T-helper 1 cell (primary cell): ENCODE results near the gene SREBF2.
"Not testable (repeated sequence)": the region's sequence is repeated elsewhere in the genome, so short reads cannot be mapped to it uniquely, and the experiment has no call there.

ENCODE experiments used
- DNase-seq, 5 donors: peaks; one replicate each; pipeline ENCODE4 v3.0.0-alpha.2; 2012 to 2020

Gene SREBF2

DNA sequence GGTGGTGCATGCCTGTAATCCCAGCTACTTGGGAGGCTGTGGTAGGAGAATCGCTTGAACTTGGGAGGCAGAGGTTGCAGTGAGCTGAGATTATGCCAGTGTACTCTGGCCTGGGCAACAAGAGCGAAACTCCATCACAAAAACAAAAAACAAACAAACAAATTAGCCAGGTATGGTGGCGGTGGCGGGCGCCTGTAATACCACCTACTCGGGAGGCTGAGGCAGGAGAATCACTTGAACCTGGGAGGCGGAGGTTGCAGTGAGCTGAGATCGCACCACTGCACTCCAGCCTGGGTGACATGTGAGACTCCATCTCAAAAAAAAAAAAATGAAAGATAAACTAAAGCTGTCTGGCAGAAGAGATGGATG is 116.0 kb downstream of the SREBF2 start:
- not testable (repeated sequence) for DNase-seq

DNA sequence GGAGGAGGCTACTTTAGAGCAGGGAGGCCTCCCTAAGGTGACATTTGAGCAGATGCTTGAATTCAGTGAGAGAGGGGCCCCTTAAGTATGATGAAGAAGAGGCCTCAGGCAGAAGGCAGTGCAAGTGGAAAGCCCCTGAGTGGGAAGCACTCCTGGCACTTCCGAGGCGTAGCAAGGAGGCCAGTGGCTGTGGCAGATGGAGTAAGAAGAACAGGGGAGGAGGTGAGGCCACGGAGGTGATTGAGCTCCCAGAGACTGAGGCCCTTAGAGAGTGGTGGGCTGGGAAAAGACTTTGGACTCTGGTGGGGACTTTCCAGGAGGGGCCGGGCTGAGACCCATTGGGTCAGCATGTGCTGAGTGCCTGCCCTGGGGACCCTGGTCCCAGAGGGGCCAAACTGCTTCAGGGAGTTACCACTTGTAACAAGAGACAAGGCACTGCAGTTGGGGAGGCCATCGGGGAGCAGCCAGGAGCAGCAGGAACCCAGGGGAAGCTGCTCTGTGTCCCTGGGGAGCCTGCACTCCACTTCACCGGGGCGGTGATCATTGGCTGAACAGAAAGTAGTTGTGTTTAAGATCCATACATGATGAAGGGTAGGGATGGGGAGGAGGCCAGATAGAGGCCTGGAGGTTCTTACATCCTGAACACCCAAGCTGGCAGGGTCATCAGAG is 116.5 kb downstream of the SREBF2 start:
- no peak for DNase-seq

GRCh38 chr22:41951898-41952474 is 119.1 kb downstream of the SREBF2 start, which contains the start of gene SMIM45:
SMIM45 (plus strand) TSS chr22:41952150.
- no peak for DNase-seq

DNA sequence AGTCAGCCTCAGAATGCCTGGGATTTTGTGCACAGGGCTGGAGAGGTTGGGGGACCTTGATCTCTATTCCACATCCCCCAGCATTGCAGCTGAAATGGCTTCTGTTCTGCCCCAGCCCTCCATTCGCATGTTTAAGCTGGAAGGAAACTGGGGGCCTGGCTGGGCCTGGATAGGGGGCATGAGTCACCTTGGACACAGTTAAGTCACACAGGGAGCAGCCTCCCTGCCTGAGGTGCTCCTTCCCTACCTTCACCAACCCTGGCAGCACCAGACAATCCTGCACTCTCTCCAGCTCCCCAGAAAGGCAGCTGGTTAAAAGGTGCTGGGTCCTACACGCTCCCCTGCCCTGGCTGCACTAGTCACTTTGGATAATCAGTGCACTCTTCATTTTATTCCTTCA is 119.8 kb downstream of the SREBF2 start:
- no peak for DNase-seq
